Measurements from ENCODE around the gene TUBA1C. TPM values are rescaled to one million over a fixed set of nuclear protein-coding genes. Genes with fewer than 3 reads are reported as not detected.
A peak's percentile ranks its signal among the peaks of the same experiment; 100 is the strongest.

TUBA1C gene
- 483 TPM for polyA plus RNA-seq (2013, experiment 1 of 4)
- polyA plus RNA-seq (2013, experiment 2 of 4) = 449 TPM
- polyA plus RNA-seq (2013, experiment 3 of 4) = 493 TPM
- 518 TPM for polyA plus RNA-seq (2013, experiment 4 of 4)

- H3K36me3 ChIP-seq (ENCODE audit: control insufficient read depth, insufficient read depth, low read length) = peaks cover 2% of the 10 kb centered on the region
- H3K4me3 ChIP-seq (ENCODE audit: insufficient read depth, low read depth, low read length) = peak within 1 kb of the TSS; percentile 77
- WGBS, 2 experiments = 0% methylated on average over 61 of the region's 61 CpGs
- H3K27ac ChIP-seq (ENCODE audit: insufficient read depth, low read depth, low read length, poor library complexity, severe bottlenecking) = peak within 1 kb of the TSS; percentile 37
- H3K27me3 ChIP-seq (ENCODE audit: control insufficient read depth, insufficient read depth, low read length, poor library complexity, severe bottlenecking) = no peaks in the 10 kb centered on the region
- H3K9me3 ChIP-seq (ENCODE audit: control insufficient read depth, low read length) = no peaks in the 10 kb centered on the region
- peaks cover 11% of the 10 kb centered on the region for H3K4me1 ChIP-seq (ENCODE audit: control insufficient read depth, insufficient read depth, low read length)
Measured at GRCh38 chr12:49264873-49265792, at the start of gene TUBA1C. Gene TUBA1C (plus strand): TSS chr12:49265082. CDS start chr12:49265182, 100 bp downstream.

- no peak overlapping the region for H3K4me3 ChIP-seq (ENCODE audit: insufficient read depth, low read depth, low read length)
- WGBS, 2 experiments = 92 to 93% methylated on average over 9 to 11 of the region's 11 CpGs
- H3K27ac ChIP-seq (ENCODE audit: insufficient read depth, low read depth, low read length, poor library complexity, severe bottlenecking) = no peak overlapping the region
- H3K4me1 ChIP-seq (ENCODE audit: control insufficient read depth, insufficient read depth, low read length) = peaks cover 8% of the 10 kb centered on the region
- no peaks in the 10 kb centered on the region for H3K9me3 ChIP-seq (ENCODE audit: control insufficient read depth, low read length)
- H3K36me3 ChIP-seq (ENCODE audit: control insufficient read depth, insufficient read depth, low read length) = no peaks in the 10 kb centered on the region
- no peaks in the 10 kb centered on the region for H3K27me3 ChIP-seq (ENCODE audit: control insufficient read depth, insufficient read depth, low read length, poor library complexity, severe bottlenecking)
Measured at GRCh38 chr12:49219417-49220026, 45.4 kb upstream of the TUBA1C start.

GRCh38 chr12:49220972-49221371 is 43.9 kb upstream of the TUBA1C start:
- no peaks in the 10 kb centered on the region for H3K27me3 ChIP-seq (ENCODE audit: control insufficient read depth, insufficient read depth, low read length, poor library complexity, severe bottlenecking)
- H3K9me3 ChIP-seq (ENCODE audit: control insufficient read depth, low read length) = no peaks in the 10 kb centered on the region
- no peaks in the 10 kb centered on the region for H3K4me1 ChIP-seq (ENCODE audit: control insufficient read depth, insufficient read depth, low read length)
- H3K4me3 ChIP-seq (ENCODE audit: insufficient read depth, low read depth, low read length) = no peak overlapping the region
- WGBS, 2 experiments = 87 to 95% methylated on average over 4 of the region's 4 CpGs
- H3K36me3 ChIP-seq (ENCODE audit: control insufficient read depth, insufficient read depth, low read length) = no peaks in the 10 kb centered on the region
- no peak overlapping the region for H3K27ac ChIP-seq (ENCODE audit: insufficient read depth, low read depth, low read length, poor library complexity, severe bottlenecking)

- Histone ChIP-seq H3K4me3 (ENCODE audit: insufficient read depth, low read depth, low read length) (no peak overlapping the region), H3K9me3 (ENCODE audit: control insufficient read depth, low read length) (no peaks in the 10 kb centered on the region), H3K27me3 (ENCODE audit: control insufficient read depth, insufficient read depth, low read length, poor library complexity, severe bottlenecking) (no peaks in the 10 kb centered on the region), H3K36me3 (ENCODE audit: control insufficient read depth, insufficient read depth, low read length) (no peaks in the 10 kb centered on the region), H3K4me1 (ENCODE audit: control insufficient read depth, insufficient read depth, low read length) (peaks cover 9% of the 10 kb centered on the region), H3K27ac (ENCODE audit: insufficient read depth, low read depth, low read length, poor library complexity, severe bottlenecking) (peak overlapping the region; percentile 31)
- WGBS, 2 experiments = 95 to 100% methylated on average over 1 of the region's 1 CpG
Measured at GRCh38 chr12:49223122-49223521, 41.8 kb upstream of the TUBA1C start.

GRCh38 chr12:49223590-49224369 is 41.1 kb upstream of the TUBA1C start:
- Histone ChIP-seq H3K4me3 (ENCODE audit: insufficient read depth, low read depth, low read length) (no peak overlapping the region), H3K27ac (ENCODE audit: insufficient read depth, low read depth, low read length, poor library complexity, severe bottlenecking) (peak overlapping the region; percentile 31), H3K4me1 (ENCODE audit: control insufficient read depth, insufficient read depth, low read length) (peaks cover 11% of the 10 kb centered on the region), H3K36me3 (ENCODE audit: control insufficient read depth, insufficient read depth, low read length) (no peaks in the 10 kb centered on the region), H3K27me3 (ENCODE audit: control insufficient read depth, insufficient read depth, low read length, poor library complexity, severe bottlenecking) (no peaks in the 10 kb centered on the region), H3K9me3 (ENCODE audit: control insufficient read depth, low read length) (no peaks in the 10 kb centered on the region)
- WGBS, 2 experiments = 91 to 95% methylated on average over 2 of the region's 3 CpGs

GRCh38 chr12:49225576-49226166 is 39.2 kb upstream of the TUBA1C start:
- H3K9me3 ChIP-seq (ENCODE audit: control insufficient read depth, low read length) = no peaks in the 10 kb centered on the region
- WGBS, 2 experiments = 92 to 94% methylated on average over 7 of the region's 7 CpGs
- no peaks in the 10 kb centered on the region for H3K27me3 ChIP-seq (ENCODE audit: control insufficient read depth, insufficient read depth, low read length, poor library complexity, severe bottlenecking)
- no peak overlapping the region for H3K27ac ChIP-seq (ENCODE audit: insufficient read depth, low read depth, low read length, poor library complexity, severe bottlenecking)
- no peak overlapping the region for H3K4me3 ChIP-seq (ENCODE audit: insufficient read depth, low read depth, low read length)
- no peaks in the 10 kb centered on the region for H3K36me3 ChIP-seq (ENCODE audit: control insufficient read depth, insufficient read depth, low read length)
- H3K4me1 ChIP-seq (ENCODE audit: control insufficient read depth, insufficient read depth, low read length) = peaks cover 11% of the 10 kb centered on the region

GRCh38 chr12:49227713-49228112 is 37.2 kb upstream of the TUBA1C start:
- H3K27ac ChIP-seq (ENCODE audit: insufficient read depth, low read depth, low read length, poor library complexity, severe bottlenecking) = peak overlapping the region; percentile 40
- H3K4me1 ChIP-seq (ENCODE audit: control insufficient read depth, insufficient read depth, low read length) = peaks cover 22% of the 10 kb centered on the region
- no peak overlapping the region for H3K4me3 ChIP-seq (ENCODE audit: insufficient read depth, low read depth, low read length)
- 93 to 97% methylated on average over 3 of the region's 3 CpGs for WGBS, 2 experiments
- no peaks in the 10 kb centered on the region for H3K9me3 ChIP-seq (ENCODE audit: control insufficient read depth, low read length)
- no peaks in the 10 kb centered on the region for H3K36me3 ChIP-seq (ENCODE audit: control insufficient read depth, insufficient read depth, low read length)
- H3K27me3 ChIP-seq (ENCODE audit: control insufficient read depth, insufficient read depth, low read length, poor library complexity, severe bottlenecking) = no peaks in the 10 kb centered on the region

GRCh38 chr12:49228653-49229052 is 36.2 kb upstream of the TUBA1C start:
- Histone ChIP-seq H3K4me1 (ENCODE audit: control insufficient read depth, insufficient read depth, low read length) (peaks cover 30% of the 10 kb centered on the region), H3K36me3 (ENCODE audit: control insufficient read depth, insufficient read depth, low read length) (no peaks in the 10 kb centered on the region), H3K9me3 (ENCODE audit: control insufficient read depth, low read length) (no peaks in the 10 kb centered on the region), H3K4me3 (ENCODE audit: insufficient read depth, low read depth, low read length) (no peak overlapping the region), H3K27ac (ENCODE audit: insufficient read depth, low read depth, low read length, poor library complexity, severe bottlenecking) (no peak overlapping the region), H3K27me3 (ENCODE audit: control insufficient read depth, insufficient read depth, low read length, poor library complexity, severe bottlenecking) (no peaks in the 10 kb centered on the region)
- 82 to 90% methylated on average over 3 of the region's 3 CpGs for WGBS, 2 experiments

- H3K27ac ChIP-seq (ENCODE audit: insufficient read depth, low read depth, low read length, poor library complexity, severe bottlenecking) = no peak overlapping the region
- no peaks in the 10 kb centered on the region for H3K27me3 ChIP-seq (ENCODE audit: control insufficient read depth, insufficient read depth, low read length, poor library complexity, severe bottlenecking)
Measured at GRCh38 chr12:49230176-49230804, 34.6 kb upstream of the TUBA1C start.

More at GRCh38 chr12:49230176-49230804, 34.6 kb upstream of the TUBA1C start:
- H3K4me1 ChIP-seq (ENCODE audit: control insufficient read depth, insufficient read depth, low read length) = peaks cover 37% of the 10 kb centered on the region
- 92 to 94% methylated on average over 6 of the region's 6 CpGs for WGBS, 2 experiments
- no peaks in the 10 kb centered on the region for H3K36me3 ChIP-seq (ENCODE audit: control insufficient read depth, insufficient read depth, low read length)
- no peaks in the 10 kb centered on the region for H3K9me3 ChIP-seq (ENCODE audit: control insufficient read depth, low read length)
- H3K4me3 ChIP-seq (ENCODE audit: insufficient read depth, low read depth, low read length) = no peak overlapping the region

All from ectodermal cell (in vitro differentiated cells).